Measurements from ENCODE around the gene TBL1XR1. TPM values are rescaled to one million over a fixed set of nuclear protein-coding genes. Genes with fewer than 3 reads are reported as not detected.

Gene TBL1XR1
- total RNA-seq, 1 donor from 2014 or later = 372 TPM

DNA sequence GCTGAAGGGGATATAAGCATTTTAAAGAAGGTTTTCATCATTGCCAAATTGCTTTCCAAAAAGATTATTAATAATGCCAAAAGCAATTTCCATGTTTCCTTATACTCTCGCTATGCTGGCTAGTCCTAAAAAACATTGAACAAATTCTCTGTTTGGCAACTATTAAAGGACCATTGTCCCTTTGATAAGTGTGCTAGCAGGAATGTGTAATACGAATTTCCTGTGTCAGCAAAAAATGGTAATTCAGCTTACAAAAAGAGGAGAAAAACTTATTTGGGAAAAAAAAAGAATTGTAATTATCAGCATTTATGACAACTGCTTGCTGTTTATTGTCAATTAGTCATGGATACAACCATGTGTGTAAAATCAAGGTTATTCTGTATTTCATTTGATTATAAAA, 138.6 kb downstream of the TBL1XR1 start:
- ChIA-PET POLR2A (interaction anchor here (0.8 to 1.4 kb wide), 4 partner anchors 138 to 312 kb away, joined by 3 read pairs; partner anchors contain the start of gene TBL1XR1), CTCF (interaction anchor here (0.6 to 1.6 kb wide), 3 partner anchors 138 to 718 kb away, joined by 3 to 5 read pairs (median 4); partner anchors contain the start of gene TBL1XR1)
- Mint-ChIP-seq H3K9me3 (no peaks in the 10 kb centered on the region), H3K27me3 (no peaks in the 10 kb centered on the region), H3K27ac (no peak overlapping the region), H3K4me3 (no peak overlapping the region), H3K4me1 (peaks cover 37% of the 10 kb centered on the region), H3K36me3 (ENCODE audit: low read depth) (peaks cover 32% of the 10 kb centered on the region)
- intact Hi-C loops (cut with micrococcal nuclease) = no loop called here
- TF ChIP-seq, protein P1, sequence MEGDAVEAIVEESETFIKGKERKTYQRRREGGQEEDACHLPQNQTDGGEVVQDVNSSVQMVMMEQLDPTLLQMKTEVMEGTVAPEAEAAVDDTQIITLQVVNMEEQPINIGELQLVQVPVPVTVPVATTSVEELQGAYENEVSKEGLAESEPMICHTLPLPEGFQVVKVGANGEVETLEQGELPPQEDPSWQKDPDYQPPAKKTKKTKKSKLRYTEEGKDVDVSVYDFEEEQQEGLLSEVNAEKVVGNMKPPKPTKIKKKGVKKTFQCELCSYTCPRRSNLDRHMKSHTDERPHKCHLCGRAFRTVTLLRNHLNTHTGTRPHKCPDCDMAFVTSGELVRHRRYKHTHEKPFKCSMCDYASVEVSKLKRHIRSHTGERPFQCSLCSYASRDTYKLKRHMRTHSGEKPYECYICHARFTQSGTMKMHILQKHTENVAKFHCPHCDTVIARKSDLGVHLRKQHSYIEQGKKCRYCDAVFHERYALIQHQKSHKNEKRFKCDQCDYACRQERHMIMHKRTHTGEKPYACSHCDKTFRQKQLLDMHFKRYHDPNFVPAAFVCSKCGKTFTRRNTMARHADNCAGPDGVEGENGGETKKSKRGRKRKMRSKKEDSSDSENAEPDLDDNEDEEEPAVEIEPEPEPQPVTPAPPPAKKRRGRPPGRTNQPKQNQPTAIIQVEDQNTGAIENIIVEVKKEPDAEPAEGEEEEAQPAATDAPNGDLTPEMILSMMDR (IDR thresholded peaks at IDR 0.05) = no peak
- DNase-seq (no peak), ATAC-seq (ENCODE audit: low read depth) (no peak)

DNA sequence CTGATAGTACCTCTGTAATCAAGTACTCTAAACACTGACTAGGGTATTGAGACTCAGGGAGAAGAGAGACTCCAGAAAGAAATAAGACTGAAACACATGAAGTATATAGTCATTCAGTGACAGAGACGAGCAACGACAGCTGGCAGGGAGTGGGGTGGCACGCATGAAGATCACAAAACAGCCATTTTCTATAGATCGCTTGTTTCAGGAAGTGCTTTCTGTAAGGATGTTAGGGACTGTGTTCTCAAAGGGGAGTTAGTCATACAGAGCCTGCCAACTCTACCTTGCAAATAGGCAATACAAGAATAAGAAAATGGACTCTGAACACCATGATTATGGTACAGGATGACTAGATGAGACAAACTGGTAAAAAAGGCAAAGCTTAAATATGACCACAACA, 139.5 kb downstream of the TBL1XR1 start:
- ChIA-PET POLR2A (interaction anchor here (0.8 to 1.4 kb wide), 4 partner anchors 139 to 313 kb away, joined by 3 to 6 read pairs (median 3); partner anchors contain the start of gene TBL1XR1), CTCF (interaction anchor here (0.6 to 1.6 kb wide), 4 partner anchors 11 to 719 kb away, joined by 3 to 5 read pairs (median 4); partner anchors contain the start of gene TBL1XR1)
- Mint-ChIP-seq H3K4me1 (peaks cover 35% of the 10 kb centered on the region), H3K36me3 (ENCODE audit: low read depth) (peaks cover 33% of the 10 kb centered on the region), H3K27ac (no peak overlapping the region), H3K4me3 (no peak overlapping the region), H3K9me3 (no peaks in the 10 kb centered on the region), H3K27me3 (no peaks in the 10 kb centered on the region)
- intact Hi-C loops (cut with micrococcal nuclease) = no loop called here
- ATAC-seq (ENCODE audit: low read depth) = peak; percentile 86
- TF ChIP-seq, protein P1 (IDR thresholded peaks at IDR 0.05) = no peak
- no peak for DNase-seq

DNA sequence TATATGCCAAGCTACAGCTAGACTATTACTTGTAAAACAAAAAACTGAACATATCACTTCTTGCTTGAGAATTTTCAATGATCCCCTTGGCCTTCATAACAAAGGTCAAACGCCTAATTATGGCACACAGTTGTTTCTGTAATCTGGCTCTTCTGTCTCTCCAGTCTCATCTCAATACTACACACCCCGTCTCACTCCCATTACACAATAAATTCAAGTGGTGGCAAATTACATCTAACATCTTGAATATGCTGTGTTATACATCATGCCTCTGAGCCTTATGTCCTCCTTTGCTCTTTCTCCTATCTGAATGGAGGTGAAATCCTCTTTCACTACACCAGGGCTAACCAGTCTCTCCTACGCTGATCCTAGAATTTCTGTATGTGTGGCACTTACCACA, 140.4 kb downstream of the TBL1XR1 start:
- TF ChIP-seq, protein P1 (IDR thresholded peaks at IDR 0.05) = no peak
- ChIA-PET CTCF (interaction anchor here (1.6 kb wide), 1 partner anchor 140 kb away, joined by 5 read pairs; the partner anchor contains the start of gene TBL1XR1), POLR2A (interaction anchor here (1.4 kb wide), 1 partner anchor 303 kb away, joined by 6 read pairs; no protein-coding TSS in a partner anchor)
- H3K27me3 Mint-ChIP-seq = no peaks in the 10 kb centered on the region
- H3K4me3 Mint-ChIP-seq = no peak overlapping the region
- ATAC-seq (ENCODE audit: low read depth) (no peak), DNase-seq (no peak)
- intact Hi-C loops (cut with micrococcal nuclease) = no loop called here
- no peaks in the 10 kb centered on the region for H3K9me3 Mint-ChIP-seq
- peaks cover 29% of the 10 kb centered on the region for H3K4me1 Mint-ChIP-seq
- peaks cover 33% of the 10 kb centered on the region for H3K36me3 Mint-ChIP-seq (ENCODE audit: low read depth)
- no peak overlapping the region for H3K27ac Mint-ChIP-seq

DNA sequence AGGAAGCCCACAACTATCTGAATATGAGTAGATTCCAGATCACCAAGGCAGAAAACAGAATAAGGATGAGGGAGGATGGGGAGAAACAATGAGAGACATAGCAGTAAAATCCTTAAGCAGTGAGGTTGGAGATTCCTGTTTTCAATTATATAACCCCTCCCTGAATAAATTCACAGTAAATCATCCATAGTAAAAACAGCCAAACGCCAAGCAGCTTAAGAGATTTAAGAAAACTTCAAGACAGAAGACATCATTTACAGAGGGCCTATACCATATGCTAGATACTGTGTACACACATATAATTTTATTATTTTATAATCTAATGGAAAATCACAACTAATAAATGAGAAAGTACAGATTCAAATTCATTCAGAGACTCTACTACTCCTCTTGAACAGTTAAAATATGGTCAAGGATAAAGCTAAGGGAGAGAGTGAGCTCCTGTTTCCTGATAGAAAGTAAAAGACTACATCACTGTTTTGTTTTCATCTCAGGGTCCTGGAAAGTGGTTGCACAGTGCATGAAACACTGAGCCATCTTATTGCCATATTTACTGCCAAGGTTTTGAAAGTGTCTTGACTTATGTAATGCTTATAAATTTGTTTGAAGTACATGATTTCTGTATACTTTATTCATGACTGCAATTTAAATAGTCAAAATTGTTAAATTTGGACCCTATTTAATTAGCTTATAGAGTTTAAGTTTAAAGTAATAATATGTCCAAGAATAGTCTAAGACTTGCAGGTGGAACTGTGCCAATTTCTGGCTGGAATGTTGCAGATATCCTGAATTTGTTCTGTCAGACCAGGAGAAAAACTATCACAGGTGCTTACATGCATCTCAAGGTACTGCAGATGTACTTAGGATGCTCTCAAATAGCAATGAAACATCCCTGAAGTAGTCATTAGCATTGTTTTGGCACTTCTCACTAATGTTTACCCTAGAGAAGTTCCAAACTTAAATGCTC, 141.4 kb downstream of the TBL1XR1 start:
- H3K4me3 Mint-ChIP-seq = no peak overlapping the region
- no peak overlapping the region for H3K27ac Mint-ChIP-seq
- ATAC-seq (ENCODE audit: low read depth) = no peak

More for the DNA sequence above, 141.4 kb downstream of the TBL1XR1 start:
- Mint-ChIP-seq H3K4me1 (peaks cover 27% of the 10 kb centered on the region), H3K27me3 (no peaks in the 10 kb centered on the region), H3K9me3 (no peaks in the 10 kb centered on the region), H3K36me3 (ENCODE audit: low read depth) (peaks cover 28% of the 10 kb centered on the region)
- POLR2A ChIA-PET = interaction anchor here (0.6 to 0.7 kb wide), 3 partner anchors 222 to 304 kb away, joined by 3 to 5 read pairs (median 3); no protein-coding TSS in a partner anchor
- no peak for DNase-seq
- intact Hi-C loops (cut with micrococcal nuclease) = no loop called here
- CTCF ChIA-PET = no interaction called here
- TF ChIP-seq, protein P1 (IDR thresholded peaks at IDR 0.05) = no peak
